GM21367 (cell line): ENCODE data around the gene TMEM61.
"Not testable (repeated sequence)": the region's sequence is repeated elsewhere in the genome, so short reads cannot be mapped to it uniquely, and the experiment has no call there.

Source experiments
- ATAC-seq: cut with Tn5 transposase; IDR thresholded peaks from one replicate; pipeline ENCODE4 v1.9.1; 2021; ENCODE audit not compliant: unreplicated experiment

TMEM61 gene

GRCh38 chr1:54980528-54981241, at the start of gene TMEM61:
Gene TMEM61 (plus strand): TSS chr1:54980628. CDS start chr1:54981066, 438 bp downstream.
- no peak for ATAC-seq

DNA sequence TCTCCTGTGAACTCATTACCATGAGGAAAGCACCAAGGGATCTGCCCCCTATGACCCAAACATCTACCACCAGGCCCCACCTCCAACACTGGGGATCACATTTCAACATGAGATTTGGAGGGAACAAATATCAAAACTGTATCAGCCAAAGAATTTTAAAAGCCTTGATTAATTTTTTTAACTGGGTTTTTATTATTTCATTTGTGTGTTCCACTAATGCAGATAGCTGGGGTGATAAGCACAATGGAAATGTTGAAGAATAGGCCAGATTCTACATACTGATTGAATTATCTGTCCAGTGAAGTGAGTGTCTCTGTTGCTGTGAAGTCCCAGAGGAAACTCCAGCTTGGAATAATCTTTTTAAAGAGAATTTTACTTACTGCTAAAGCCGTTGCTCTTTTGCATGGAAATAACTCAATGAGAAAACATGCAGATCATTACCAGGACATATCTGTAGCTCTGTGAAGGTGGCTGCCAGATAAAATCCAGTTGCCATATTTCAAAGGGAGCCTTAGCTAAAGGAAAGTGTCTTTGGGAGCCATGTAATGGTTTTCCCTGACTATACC, 49.1 kb upstream of the TMEM61 start:
- ATAC-seq: no peak

- not testable (repeated sequence) for ATAC-seq
Measured at GRCh38 chr1:54934081-54934480, 46.3 kb upstream of the TMEM61 start.

DNA sequence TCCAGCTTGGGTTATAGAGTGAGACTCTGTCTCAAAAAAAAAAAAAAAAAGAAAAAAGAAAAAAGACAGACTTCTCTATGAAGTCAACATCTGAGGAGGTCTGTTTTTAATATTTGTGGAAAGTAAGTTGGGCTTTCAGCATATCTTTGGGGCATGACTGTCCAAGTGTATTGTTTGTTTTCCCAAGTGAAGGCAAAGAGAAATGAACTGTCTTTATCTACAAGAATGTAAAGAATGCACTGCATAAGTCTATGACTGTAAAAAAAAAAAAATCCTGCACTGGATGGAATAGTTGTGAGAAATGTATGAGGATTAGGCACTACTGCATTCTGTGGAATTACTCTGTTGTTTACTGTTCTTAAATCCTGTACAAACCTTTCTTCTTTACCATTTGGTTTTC, 45.6 kb upstream of the TMEM61 start:
- no peak for ATAC-seq

DNA sequence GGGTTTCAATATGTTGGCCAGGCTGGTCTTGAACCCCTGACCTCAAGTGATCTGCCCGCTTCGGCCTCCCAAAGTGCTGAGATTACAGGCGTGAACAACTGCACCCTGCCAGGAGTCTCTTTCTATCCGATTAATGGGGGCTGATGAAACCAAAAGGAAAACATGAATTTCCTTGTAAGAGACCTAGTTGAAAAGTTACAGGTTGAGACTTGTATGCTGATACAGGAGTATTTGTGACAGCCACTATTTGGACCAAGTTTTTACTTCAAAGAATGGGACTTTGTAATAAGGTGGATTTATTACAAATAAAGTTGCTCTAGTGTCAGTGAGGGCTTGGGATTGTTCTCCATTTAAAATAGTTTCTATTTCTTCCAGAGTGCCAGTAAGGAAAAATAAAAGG, 43.6 kb upstream of the TMEM61 start:
- no peak for ATAC-seq

DNA sequence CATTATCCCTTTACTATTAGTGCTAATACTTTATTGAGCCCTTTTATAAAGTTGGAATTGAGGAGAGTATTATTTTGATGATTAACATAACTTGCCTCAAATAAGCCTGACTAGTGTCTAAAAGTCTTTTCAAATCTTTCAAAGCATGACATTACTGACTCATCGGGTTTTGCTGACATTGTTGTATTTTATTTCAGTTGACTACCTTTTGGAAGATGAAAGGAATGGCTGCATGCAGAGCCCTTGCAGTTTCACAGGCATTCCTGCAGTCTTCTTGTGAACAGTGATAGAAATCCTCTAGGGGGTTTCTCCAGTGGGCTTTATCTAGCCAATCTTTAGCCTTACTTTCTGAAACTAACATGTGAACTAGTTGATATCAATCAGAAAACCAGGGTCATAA, 43.0 kb upstream of the TMEM61 start:
- ATAC-seq: no peak

DNA sequence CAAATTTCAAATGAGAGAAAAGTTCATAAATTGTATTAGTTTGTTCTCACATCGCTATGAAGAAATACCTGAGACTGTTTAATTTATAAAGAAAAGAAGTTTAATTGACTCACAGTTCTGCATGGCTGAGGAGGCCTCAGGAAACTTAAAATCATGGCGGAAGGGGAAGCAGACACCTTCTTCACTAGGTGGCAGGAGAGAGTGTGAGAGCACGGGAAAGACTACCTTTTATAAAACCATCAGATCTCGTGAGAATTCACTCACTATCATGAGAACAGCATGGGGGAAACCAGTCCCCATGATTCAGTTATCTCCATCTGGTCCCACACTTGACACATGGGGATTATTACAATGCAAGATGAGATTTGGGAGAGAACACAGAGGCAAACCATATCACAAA, 41.5 kb upstream of the TMEM61 start:
- not testable (repeated sequence) for ATAC-seq

DNA sequence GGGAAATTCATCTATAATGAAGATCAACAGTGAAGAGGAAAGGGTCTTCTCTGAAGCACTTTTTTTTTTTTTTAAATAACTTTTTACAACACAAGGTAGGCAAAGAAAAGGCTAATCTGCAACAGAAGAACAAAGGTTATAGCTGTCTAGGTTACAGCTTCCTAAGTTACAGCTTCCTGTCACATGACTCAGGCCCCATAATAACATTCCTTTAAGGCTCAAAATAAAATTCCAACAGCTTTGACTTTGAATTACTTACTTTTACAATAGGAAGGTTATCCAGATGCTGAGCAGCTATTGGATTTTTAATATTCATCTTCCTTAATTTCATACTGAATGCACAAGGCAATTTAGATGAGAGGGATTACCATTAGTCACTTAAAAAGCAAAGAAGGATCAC, 40.4 kb upstream of the TMEM61 start:
- ATAC-seq: no peak

- no peak for ATAC-seq
Measured at GRCh38 chr1:54942976-54943375, 37.5 kb upstream of the TMEM61 start.

DNA sequence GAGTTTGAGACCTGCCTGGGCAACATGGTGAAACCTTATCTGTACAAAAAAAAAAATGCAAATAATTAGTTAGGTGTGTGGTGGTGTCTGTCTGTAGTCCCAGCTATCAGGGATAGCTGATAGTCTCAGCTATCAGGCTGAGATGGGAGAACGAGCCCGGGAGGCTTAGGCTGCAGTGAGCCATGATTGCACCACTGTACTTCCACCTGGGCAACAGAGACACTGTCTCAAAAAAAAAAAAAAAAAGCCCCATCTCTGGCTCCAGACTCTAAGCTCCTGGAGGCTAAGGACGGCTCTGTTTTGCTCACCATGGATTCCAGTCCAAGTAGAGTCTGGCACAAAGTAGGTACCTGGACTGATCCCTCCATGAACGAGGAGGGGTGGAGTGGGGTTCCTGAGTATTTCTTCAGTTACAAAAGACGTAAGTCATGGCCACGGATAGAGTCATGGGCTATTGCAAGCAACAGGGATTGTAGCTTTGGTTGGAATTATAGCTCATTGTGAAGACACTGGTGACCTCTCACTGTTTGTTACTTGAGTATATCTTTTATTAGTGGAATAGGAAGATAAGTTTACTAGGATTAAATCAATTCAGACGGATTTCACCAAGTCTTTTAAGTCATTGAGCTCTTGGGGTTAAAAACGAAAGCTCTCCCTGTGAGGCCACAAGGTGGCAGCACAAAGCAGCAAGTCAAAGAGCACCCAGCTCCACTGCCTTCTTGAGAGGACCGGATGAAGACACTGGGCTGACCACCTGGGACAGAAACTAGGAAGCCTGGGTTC, 35.6 kb upstream of the TMEM61 start:
- ATAC-seq: no peak

DNA sequence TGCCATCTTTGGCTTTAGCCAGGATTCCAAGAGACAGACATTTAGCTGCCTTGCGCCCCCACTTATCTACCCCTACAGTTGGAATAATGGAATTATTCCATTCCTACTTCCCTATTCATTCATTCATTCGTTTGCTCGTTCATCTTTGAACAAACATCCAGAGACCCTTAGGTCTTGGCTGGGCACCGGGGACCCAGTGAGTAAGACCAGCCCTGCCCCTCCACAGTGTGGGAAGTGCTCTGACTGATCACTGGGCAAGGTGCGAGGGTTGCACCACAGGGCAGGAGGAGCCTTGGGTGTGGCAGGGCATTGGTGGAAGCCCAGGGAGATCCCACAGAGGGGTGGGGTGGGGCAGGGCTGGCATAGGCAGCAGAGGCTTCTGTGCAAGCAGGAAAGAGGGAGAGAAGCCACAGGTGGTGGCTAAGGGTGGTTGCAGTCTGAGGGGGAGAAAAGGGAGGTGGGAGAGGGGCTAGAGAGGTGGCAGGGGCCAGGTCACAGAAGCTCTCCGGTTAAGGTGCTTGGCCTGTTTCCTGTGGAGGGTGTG, 35.0 kb upstream of the TMEM61 start:
- no peak for ATAC-seq

- ATAC-seq: no peak
Measured at GRCh38 chr1:54947540-54947939, 32.9 kb upstream of the TMEM61 start.

DNA sequence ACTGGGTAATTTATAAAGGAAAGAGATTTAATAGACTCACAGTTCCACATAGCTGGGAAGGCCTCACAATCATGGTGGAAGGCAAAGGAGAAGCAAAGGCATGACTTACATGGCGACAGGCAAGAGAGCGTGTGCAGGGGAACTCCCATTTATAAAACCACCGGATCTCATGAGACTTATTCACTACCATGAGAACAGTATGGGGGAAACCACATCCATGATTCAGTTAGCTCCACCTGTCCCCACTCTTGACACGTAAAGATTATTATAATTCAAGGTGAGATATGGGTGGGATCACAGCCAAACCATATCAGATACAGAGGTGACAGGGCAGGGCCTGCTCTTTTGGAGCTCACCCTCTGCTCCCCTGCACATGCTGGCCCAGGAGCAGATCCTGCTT, 31.4 kb upstream of the TMEM61 start:
- ATAC-seq: no peak

DNA sequence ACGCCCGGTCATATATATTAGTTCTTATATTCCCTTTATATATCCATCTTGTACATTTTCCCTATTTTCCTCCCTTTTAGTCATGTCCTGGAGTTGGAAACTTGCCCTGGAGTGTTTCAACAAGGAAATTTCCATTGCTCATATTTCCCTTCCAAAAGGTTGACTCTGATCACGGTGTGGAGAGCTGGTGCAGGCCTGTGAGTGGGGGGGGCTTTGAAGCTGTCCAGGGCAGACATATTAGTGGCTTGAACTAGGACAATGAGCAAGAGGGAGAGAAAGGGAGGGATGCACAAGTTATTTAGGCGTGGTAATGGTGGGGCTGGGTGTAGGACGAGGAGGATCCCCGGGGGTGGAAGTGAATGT, 30.4 kb upstream of the TMEM61 start:
- no peak for ATAC-seq

DNA sequence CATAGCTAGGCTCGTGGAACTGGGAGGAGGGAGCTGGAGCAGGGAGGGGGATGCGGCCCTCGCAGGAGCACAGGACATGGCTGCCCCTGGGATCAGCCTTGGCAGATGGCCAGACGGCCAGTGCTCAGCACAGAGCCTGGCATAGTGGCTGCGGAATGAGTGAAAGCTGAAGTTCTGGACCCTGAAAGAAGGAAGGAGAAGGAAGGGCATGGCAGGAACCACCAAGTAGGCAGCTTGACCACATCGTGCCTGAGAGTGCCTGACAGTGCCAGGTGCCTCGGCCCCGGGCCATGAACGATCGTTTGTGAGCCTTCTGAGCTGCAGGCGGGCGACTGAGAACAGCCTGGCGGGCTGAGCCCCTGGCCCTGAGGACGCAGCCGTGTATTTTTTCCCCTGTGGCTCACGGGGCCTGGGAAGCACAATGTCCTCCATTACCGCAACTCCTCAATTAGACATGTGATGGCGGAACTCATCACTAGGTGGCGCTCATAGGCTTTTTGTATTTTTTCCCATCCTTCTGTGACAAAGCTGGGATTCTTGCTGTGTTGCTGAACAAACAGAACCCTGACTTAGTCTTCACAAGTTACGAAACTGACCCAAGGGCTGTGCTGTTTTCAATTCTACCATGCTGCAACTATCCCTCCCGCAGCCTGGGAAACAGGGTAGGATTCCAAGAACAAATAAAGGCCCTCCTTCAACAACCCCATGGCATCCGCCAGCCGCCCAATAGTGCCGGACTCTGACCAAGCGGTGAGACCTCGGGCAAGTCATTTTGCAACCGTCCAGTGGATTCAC, 29.9 kb upstream of the TMEM61 start:
- ATAC-seq: no peak

DNA sequence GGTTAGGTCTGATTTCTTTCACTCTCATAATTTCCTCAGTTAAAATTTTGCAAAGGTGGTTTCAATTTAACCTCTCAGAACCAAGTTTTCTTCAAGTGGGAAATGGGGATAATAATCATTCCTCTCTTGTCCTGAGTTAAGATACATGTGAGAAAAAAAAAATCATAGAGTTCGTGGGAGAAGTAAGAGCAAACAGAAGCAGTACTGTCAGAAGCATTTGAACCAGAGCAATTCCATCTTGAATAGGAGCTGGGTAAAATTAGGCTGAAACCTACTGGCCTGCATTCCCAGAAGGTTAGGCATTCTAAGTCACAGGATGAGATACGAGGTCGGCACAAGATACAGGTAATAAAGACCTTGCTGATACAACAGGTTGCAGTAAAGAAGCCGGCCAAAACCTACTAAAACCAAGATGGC, 28.6 kb upstream of the TMEM61 start:
- no peak for ATAC-seq

DNA sequence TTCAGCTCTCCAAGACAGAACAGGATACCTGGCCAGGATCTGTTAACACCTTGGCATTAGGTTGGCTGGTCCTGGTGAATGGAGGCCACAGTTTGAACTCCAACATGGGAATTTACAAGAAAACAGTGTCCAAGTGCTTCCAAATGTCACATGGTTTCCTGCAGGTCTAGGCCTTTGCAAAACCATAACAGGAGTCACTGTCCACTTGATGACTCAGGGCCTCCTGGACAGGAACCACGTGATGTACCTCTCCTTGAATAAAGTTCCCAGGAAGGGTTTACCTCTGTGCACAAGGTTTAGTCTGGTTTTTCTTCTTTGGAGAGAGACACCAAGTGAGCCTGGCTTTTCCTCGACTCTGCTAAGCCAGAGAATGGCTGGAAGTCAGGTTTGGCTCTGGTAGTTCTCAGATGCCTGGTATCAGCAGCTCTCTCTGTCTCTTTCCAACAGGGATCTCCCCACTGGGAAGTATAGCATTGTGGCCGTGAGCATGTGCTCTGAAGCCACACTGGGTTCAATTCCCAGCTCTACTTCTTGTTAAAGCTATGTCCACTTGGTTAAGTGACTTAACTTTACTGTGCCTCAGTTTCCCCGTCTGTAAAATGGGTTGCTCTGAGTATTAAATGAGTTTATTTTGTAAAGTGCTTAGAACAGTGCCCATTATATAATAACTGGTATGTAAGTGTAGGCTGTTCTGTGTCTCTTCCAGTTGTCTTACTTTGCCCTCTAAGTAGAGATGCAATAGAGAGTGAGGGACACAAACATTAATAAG, 27.3 kb upstream of the TMEM61 start:
- ATAC-seq: no peak

DNA sequence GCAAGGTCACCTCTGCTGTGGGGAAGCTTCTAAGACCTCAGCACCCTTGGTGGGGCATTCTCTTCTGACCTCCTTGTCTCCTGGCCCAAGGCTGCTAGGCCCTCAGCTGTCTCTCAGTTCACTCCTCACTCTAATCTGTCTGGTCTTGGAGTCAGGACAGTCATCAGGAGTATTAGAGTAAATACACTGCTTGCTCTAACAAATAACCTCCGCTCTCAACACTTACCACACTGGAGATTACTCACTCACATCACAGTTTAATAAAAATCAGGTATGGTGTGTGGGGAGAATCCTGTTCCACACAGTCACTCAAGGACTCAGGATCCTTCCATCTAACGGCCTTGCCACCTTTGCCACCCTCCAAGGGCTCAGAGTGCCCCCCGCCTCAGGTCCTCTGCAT, 26.6 kb upstream of the TMEM61 start:
- ATAC-seq: no peak

GRCh38 chr1:54955359-54955758, 25.1 kb upstream of the TMEM61 start:
- no peak for ATAC-seq

- no peak for ATAC-seq
Measured at GRCh38 chr1:54956726-54957125, 23.7 kb upstream of the TMEM61 start.
